NCI-H345 treated with DMSO at 0.1 percent for 48 hours (cell line): ENCODE measurements around the gene RASGRF2.

ENCODE experiments used
- DNase-seq: peaks from one replicate; lab custom pipeline; 2025; ENCODE audit not compliant: unreplicated experiment; lab: John Stamatoyannopoulos, UW

RASGRF2 gene, protein sequence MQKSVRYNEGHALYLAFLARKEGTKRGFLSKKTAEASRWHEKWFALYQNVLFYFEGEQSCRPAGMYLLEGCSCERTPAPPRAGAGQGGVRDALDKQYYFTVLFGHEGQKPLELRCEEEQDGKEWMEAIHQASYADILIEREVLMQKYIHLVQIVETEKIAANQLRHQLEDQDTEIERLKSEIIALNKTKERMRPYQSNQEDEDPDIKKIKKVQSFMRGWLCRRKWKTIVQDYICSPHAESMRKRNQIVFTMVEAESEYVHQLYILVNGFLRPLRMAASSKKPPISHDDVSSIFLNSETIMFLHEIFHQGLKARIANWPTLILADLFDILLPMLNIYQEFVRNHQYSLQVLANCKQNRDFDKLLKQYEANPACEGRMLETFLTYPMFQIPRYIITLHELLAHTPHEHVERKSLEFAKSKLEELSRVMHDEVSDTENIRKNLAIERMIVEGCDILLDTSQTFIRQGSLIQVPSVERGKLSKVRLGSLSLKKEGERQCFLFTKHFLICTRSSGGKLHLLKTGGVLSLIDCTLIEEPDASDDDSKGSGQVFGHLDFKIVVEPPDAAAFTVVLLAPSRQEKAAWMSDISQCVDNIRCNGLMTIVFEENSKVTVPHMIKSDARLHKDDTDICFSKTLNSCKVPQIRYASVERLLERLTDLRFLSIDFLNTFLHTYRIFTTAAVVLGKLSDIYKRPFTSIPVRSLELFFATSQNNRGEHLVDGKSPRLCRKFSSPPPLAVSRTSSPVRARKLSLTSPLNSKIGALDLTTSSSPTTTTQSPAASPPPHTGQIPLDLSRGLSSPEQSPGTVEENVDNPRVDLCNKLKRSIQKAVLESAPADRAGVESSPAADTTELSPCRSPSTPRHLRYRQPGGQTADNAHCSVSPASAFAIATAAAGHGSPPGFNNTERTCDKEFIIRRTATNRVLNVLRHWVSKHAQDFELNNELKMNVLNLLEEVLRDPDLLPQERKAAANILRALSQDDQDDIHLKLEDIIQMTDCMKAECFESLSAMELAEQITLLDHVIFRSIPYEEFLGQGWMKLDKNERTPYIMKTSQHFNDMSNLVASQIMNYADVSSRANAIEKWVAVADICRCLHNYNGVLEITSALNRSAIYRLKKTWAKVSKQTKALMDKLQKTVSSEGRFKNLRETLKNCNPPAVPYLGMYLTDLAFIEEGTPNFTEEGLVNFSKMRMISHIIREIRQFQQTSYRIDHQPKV (N-terminal part only)

DNA sequence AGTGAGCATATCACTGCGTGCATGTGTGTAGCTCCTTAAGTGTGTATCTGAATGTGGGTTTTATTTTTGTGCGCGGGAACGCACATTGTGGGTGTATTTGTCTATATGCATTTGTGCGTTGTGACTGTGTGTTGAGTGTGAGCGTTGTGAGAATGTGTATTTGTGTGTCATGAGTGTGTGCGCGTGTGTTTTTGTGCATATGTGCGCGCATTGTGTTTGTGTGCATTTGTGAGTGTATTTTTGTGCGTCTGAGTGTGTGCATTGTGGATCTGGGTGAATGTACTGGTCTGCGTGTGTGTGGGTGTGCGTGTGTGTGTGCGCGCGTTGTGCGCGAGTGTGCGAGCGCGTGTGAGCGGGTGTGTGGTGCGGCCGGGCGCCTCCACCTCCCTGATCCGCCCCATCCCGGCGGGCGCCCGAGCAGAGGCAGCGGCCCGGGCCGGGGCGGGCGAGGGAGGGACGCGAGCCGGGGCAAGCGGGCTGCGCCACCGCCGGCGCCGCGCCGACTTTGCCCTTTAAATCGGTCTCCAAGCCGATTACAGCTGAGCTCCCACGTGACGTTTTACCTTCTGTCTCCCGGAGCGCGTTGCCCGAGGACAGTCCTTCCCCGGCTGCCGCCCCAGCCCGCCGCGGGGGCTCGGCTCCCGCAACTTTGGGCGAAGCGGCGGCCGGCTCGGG is at the start of gene RASGRF2:
Gene RASGRF2, plus strand, starts transcription at position 596 of the 675 bp plus-strand sequence. CDS start 376 bp downstream, outside the sequence.
- no peak for DNase-seq

- no peak for DNase-seq
Observed at GRCh38 chr5:80912479-80912878, 47.7 kb upstream of the RASGRF2 start.

GRCh38 chr5:80915716-80916115 is 44.4 kb upstream of the RASGRF2 start:
- no peak for DNase-seq

GRCh38 chr5:80916676-80917075 is 43.5 kb upstream of the RASGRF2 start:
- no peak for DNase-seq

DNA sequence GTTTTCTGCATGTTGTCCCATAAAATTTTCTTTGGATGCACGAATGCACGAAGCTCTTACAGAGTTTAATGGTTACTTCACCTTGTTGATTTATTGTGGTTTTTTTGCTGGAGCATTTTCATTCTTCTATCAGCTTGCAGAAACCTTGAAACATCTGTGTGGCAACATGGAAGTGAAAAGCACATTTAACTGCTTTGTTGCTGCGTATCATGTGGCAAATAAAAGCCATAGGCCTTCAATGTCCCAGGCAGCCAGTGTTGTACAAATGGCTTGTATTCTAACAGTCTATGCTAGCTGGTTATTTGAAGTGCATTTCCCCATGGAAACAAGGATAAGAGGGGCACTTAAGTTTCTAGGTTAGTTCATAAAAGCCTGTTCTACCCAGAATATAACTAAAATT is 42.5 kb upstream of the RASGRF2 start:
- no peak for DNase-seq

DNA sequence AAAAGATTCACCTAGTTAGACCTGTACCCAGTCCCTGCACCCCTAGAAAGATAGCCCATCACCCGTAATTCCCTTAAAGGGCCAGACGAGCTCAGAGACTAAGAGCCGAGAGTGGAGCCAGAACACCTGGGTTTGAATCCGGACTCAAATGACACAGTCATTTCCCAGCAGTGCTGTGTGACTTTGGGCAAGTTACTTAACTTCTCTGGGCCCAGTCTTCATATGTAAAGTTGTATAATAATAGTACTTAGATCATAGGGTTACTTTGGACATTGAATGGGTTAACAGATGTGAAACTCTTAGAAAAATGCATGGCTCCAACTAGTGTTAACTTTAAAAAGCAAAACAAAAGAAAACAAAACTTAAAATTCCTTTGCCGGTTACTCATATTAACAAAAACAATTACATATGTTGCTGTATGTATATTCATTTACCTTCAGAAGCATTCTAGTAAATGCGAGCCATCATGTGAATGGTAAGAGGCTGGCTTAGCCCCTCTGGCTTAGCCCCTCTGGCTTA is 40.4 kb upstream of the RASGRF2 start:
- no peak for DNase-seq

- no peak for DNase-seq
Observed at GRCh38 chr5:80920333-80920732, 39.8 kb upstream of the RASGRF2 start.

- DNase-seq: no peak
Observed at GRCh38 chr5:80921026-80921425, 39.1 kb upstream of the RASGRF2 start.

DNA sequence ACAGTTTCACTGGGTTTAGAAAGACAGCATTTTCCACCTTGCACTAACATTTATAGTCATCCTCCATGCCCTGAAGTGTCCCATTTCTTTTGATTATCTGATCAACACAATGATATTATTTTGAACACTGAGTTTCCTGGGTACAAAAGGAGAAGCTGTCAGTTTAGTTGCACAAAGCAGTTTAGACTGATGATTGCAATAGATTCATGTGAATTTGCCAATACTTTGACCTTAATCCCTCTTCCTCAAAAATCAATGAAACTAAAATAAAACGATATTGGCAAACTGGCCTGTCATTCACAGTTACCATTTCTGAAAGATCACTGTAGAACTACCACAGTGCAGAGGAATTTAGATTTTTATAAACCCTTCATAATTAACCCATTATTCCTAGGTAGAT is 34.2 kb upstream of the RASGRF2 start:
- DNase-seq: no peak

DNA sequence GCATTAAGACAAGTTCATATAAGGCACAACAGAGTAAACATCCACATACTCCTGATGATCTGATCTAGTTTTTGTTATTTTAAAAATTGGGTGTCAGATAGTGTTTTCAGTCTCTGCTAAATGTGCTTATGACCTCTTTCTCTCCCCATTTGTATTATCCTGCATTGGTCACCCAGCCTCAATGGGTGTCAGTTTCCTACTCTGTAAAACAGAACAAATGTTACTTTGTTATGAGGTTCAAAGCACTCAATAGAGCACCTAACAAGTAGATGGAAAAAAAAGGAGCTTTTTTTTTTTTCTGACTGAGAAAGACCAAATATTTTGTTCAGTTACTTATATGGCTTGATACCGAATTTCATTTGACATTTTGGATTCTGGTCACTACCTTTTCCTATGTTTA is 33.6 kb upstream of the RASGRF2 start:
- DNase-seq: no peak

DNA sequence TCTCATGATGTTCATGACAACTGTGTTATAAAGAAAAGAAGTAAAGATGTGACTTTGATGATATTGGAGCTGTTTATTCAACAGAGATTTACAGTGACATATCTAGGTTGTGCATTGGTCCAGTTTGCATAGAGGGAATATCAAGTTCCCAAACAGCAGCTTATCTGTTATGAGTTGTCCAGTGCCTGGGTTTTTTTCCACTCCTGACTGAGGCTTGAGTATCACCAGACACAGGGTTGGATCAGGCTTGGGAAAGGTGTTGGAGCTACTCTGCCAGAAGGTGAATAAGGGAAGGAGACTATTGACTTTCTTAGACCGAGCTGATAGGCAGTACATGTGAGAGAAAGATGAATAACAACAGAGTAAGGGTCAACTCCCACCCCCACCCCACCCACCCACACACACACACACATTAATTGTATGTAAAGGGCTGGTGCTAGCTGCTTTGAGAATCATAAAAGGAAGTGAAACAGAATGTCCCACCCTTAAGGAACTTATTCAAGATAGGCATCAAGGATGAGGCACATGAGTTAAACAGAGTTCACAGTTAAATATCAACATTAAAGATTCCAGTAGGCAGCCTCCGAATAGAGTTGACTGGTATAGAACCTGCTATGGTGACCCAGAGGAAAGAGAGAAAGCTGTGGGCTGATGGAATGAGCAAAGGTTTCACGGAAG is 33.0 kb upstream of the RASGRF2 start:
- no peak for DNase-seq

DNA sequence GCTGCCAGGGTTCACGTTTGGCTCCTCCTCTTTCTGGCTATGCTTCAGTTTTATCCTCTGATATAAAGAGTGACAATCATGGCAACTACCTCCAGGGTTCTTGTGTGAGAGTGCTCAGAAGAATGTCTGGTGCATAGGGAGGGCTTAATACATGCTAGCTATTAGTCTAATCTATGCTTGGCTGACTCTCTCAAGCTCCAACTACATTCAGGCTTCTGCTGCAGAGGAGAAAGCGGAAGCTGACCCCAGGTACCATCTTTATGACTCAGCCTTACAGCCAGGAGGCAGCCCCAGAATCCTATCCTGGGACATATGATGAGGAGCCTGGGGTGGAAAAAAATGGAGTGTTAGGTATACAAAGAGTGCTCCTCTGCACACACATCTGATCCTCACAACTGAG is 32.1 kb upstream of the RASGRF2 start:
- no peak for DNase-seq

GRCh38 chr5:80930940-80931339 is 29.2 kb upstream of the RASGRF2 start:
- DNase-seq: no peak

DNA sequence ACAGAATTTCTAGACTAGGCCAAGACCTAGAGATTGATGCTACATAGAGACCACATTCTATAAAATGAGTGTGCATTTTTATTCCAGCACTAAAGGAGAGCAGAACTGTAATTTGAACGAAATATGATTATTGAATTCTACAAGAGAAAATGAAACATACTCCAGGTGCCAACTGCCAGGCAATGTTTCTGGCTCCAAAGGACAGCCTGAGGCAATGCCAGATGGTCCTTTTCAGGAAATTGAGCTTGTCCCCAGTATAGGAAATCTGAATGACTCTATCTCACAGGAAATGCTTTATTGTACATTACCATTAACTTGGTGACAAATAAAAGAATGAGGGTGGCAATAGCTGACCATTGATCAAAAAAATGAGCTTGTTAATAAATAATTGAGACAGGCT is 28.8 kb upstream of the RASGRF2 start:
- DNase-seq: no peak

DNA sequence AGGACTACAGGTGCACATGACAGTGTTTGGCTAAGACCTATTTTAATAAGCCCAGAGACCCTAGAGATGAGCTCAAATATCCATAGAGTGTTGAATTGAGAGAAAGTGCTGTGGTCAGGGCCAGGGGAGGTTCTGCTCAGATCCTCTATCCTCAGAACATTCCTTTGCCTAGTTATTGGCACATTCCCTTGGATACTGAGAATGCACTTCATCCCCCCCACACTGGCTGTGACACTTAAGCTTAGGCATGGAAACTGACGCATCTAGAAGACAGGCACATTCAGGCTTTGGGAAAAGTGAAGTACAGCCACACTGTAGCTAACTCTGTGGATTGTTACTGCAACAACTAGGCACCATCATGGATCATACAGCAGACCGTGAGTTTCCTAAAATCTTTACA is 27.1 kb upstream of the RASGRF2 start:
- DNase-seq: no peak

DNA sequence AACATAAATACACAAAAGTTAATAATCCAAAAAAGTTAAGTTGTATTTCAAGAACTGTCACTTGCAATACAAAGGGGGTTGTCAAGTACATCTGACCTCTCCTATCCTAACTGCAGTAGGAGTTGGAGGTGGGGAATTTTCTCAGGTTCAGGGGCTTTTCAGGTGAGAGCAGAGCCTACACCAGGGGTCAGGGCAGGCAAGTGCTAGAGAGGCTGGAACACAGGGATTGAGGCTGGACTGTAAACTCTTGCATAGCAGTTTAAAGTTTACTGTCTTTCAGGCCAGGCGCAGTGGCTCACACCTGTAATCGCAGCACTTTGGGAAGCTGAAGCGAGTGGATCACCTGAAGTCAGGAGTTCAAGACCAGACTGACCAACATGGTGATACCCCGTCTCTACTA is 25.4 kb upstream of the RASGRF2 start:
- no peak for DNase-seq

GRCh38 chr5:80935811-80936385 is 24.3 kb upstream of the RASGRF2 start:
- DNase-seq: no peak

GRCh38 chr5:80936881-80937280 is 23.3 kb upstream of the RASGRF2 start:
- DNase-seq: no peak

- no peak for DNase-seq
Observed at GRCh38 chr5:80937584-80938356, 22.4 kb upstream of the RASGRF2 start.
